ENCODE measurements around the gene SHROOM3.

DNA sequence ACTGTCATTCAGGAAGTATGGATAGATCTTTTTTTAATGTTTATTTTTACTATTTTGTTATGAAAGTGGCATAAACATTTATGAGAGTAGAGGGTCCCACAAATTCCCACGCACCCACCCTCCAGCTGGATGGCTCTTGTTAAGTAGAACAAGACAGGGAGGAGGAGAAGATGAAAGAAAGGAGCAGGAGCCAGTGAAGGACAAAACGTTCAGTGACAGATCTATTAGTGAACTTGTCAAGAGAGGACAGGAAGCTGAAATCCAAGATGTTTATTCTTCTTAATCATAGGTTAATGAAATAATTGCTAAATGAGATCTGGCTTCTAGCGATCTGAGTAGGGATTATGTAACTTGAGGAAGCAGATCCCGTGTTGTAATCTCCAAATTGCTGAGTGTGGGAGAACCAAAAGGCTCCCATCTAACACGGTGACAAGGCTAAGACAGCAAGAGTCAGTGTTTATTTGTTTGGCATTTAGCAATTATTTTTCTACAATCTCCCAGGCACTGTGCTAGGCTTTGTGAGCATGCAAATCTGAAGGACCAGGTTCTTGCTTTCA is 162.5 kb downstream of the SHROOM3 start:
- TF ChIP-seq, protein P1, sequence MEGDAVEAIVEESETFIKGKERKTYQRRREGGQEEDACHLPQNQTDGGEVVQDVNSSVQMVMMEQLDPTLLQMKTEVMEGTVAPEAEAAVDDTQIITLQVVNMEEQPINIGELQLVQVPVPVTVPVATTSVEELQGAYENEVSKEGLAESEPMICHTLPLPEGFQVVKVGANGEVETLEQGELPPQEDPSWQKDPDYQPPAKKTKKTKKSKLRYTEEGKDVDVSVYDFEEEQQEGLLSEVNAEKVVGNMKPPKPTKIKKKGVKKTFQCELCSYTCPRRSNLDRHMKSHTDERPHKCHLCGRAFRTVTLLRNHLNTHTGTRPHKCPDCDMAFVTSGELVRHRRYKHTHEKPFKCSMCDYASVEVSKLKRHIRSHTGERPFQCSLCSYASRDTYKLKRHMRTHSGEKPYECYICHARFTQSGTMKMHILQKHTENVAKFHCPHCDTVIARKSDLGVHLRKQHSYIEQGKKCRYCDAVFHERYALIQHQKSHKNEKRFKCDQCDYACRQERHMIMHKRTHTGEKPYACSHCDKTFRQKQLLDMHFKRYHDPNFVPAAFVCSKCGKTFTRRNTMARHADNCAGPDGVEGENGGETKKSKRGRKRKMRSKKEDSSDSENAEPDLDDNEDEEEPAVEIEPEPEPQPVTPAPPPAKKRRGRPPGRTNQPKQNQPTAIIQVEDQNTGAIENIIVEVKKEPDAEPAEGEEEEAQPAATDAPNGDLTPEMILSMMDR (IDR thresholded peaks at IDR 0.05), result no peak
- TF ChIP-seq POLR2A (IDR thresholded peaks at IDR 0.05), result no peak

All from adrenal gland (tissue), 5 donors.